Hindlimb muscle (tissue), 1 donor: ENCODE measurements around the gene FUT9. TPM values are rescaled to one million over a fixed set of nuclear protein-coding genes. Genes with fewer than 3 reads are reported as not detected.

Experiments used
- DNase-seq: peaks from one replicate; pipeline ENCODE4 v3.0.0-alpha.2; 2013
- polyA plus RNA-seq: library from polyadenylated mRNA; unstranded; fragments of 120-200 nt; gene quantifications from one replicate; pipeline ENCODE4 v1.2.1, GENCODE V29; 2013; ENCODE audit not compliant: insufficient read length

FUT9 gene
- polyA plus RNA-seq, 1 donor, result 0.17 TPM

DNA sequence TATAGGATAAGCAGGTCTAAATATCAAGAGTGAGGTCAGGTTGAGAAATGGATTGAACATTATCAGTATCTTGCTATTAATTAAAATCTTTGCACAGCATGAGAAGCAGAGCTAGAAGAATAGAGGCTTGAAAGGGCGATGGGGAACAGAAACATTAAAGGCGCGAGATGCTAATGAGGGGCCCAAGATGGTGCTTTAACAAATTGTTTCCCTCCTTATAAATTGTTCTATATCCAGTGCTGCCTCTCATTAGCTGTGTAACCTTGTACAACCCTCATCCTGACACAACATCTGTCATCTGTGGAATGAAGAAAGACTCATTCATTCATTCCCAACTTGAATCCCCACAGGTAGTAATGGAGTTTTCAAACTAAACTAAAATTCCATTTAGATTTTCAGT lies 57.8 kb downstream of the FUT9 start:
- DNase-seq, result no peak

DNA sequence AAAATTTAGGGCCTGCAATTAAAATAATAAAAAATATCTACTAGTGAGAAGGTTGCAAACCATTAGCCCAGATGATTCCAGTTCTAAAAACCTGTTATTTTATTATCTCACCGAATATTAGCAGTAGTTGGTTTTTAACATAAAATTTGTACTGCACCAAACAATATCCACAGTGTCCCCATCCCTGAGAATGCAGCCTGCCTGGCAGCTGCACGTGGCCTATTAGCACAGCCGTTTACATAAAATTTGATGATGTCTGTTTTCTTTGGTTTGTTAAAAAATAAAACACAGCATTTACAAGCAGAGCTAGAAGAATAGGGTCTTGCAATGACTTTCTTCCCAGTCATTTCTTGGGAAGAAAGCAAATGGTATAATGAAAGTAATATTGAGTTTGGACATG lies 58.2 kb downstream of the FUT9 start:
- DNase-seq, result no peak

DNA sequence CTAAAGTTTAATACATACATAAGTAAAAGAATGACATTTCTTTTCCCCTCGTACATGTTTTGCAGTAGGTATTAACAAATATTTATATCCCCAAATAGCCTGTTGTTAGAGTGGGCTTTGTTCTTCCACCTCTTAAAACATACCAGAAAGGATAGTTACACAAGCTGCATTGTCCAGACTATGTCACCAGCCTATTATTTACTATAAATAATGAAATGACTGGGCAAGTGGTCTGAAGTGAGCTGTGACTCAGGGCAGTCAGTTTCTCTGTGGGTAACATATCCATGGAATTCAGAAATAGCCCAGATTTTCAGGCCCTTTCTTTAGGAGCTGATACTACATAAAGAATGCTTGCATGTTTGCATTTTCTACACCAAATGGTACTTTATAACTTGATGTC lies 60.1 kb downstream of the FUT9 start:
- DNase-seq, result no peak

DNA sequence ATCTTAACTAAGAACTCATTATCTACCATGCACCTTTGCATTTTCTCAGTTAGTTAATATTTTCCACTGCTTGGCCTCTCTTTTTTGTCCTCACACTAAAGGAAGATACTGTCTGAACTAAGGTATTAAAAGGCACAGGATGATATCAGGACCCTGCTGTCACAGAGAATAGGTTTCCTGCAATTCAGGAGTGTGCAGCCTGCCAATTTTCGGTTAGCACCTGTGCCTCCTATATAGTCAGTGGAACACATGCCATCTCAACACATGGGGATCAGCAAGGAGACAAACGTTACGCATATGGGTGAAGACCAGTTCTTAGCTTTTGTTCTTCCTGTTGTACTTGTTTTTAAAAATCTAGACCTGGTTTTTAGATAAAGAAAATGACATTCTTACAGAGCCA lies 71.0 kb downstream of the FUT9 start:
- DNase-seq, result no peak

DNA sequence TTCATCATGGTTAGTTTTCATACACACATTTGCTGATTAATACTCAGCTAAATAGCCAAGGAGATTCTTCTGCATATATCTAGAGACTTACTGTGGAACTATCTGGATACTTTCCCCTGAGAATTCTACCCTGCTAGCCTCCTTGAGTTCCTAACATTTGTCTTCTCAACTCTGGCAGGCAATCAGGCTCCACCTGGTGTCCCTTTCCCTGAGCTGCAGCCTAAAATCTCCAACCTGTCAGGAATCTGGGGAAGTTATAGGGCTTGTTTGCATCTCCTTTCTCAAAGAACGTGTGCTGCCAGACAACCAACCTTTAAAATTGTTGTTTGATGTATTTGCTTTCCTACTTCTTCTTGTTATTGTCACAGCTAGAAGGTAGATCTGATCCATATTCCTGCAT lies 73.4 kb downstream of the FUT9 start:
- DNase-seq, result no peak

DNA sequence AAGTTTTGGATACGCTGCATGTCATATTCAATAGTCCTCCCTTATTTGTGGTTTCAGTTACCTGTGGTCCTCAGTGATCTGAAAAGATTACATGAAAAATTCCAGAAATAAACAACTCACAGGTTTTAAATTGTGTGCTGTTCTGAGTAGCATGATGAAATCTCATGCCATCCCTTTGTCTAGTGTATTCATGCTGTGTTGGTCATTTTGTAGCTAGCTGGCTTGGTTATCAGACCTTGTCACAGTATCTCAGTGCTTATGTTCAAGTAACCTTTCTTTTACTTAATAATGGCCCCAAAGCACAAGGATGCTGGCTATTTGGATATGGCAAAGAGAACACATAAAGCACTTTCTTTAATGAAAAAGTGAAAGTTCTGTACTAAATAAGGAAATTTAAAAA lies 78.3 kb downstream of the FUT9 start:
- no peak for DNase-seq

DNA sequence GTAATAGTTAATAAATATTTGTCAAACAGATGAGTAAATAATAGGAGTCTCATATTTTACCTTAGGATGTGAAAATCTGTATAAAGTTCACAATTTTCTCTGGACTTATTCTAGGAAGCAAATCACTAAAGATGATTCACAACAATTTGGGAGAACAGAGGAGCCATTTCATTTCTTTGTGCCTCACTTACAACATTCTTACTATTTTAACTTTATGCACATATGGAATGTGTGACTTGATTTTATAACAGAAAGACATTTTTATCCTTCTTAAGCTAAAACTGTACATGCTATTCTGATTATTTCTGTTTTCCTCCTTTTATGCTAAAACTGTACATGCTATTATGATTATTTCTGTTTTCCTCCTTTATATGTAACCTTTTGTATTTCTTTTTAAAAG lies 83.3 kb downstream of the FUT9 start:
- DNase-seq, result no peak

DNA sequence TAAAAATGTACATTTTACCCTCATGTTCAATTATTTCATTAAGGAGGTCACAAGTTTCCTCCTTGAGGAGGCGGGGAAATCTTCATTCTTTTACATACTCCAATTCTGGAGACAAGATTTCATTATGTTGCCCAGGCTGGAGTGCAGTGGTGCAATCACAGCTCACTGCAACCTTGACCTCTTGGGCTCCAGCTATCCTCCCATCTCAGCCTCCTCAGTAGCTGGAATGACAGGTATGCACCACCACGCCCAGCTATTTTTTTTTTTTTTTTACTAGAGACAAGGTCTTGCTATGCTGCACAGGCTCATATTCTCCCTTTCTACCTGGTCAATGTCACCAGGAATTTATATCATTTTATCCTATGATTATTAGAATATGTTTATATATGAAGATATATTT lies 85.8 kb downstream of the FUT9 start:
- DNase-seq, result no peak

DNA sequence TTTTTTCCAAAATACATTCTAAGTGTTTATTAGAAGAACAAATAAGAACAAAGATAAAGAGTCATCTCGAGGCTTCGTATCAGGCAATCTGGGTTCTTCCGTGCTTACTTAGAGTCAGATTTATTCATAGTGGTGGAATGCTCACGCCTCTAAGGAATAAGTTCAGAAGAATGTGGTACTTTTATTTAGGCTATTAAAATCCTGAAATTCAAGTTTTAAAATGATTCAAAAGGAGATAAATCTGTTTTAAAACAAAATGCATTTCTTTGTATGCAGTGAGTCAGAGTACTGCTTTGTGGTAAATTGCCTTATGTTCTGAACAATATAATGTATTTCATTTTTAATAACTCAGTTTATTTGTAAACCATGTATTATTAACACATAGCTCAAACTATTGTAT lies 89.1 kb downstream of the FUT9 start:
- DNase-seq, result no peak

DNA sequence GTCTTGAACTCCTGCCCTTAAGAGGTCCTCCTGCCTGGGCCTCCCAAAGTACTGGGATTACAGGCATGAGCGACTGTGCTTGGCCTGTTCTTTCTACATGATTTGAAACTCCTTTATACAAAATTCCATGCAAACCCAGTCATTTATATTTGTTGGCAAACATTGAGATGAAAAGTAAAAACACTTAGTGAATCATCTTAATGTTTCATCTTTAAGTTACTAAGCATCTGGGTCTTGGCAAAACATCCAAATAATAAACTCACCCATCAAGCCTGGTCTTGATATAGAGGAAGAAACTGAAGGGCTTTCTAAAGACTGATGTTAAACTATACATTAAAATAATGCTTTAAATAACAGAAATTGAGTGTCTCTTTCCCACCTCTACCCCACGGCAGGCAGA lies 95.1 kb downstream of the FUT9 start:
- DNase-seq, result no peak

DNA sequence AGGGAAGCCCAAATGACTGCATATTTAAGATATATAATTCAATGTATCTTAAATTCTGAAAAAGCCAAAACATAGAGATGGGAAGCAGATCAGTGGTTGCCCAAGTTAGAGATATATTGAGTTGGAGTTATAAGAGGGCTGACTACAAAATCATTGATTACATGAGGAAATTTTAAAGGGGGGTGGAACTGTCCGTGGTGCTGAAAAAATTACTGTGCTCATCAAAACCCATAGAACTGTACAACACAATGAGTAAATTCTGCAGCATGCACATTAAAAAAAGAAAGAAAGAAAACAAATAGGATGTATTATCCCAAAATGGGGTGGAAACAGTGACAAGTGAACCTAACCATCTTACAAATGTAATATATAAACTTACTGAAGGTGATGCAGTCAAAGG lies 100.9 kb downstream of the FUT9 start:
- no peak for DNase-seq

DNA sequence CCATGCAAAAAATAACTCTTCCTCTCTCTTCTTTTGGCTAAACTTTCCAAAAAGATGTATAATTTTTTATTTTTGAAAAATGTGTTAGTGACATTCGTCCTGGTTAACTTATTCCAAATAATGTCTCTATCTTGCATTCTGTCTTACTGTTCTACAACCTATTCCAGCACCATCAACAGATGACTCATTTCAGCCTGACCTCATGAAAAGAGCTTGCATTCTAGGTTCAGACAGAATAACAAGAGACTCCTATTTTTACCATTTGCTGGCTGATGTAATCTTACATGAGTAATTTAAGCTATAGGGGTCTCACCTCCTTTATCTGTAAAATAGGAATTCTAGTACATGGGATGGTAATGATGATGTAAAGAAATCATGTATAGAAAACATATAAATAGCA lies 109.0 kb downstream of the FUT9 start:
- no peak for DNase-seq

DNA sequence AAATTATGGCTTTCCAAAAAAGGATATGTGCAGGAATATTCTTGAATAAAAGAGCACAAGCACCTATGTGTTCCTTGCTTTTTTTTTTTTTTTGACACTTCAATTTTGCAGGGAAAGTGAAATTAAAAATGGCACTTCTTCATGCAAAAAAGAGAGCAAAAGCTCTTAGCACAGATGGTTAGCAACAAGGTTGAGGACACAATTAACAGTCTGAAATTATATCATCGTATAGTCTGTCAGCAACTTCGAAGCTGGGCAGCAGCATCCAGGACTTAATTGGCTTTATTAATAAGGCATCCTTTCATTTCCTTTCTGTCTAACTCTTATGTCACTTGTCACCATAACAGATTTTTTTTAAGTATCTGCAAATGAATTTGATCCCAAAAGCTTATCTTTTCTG lies 122.6 kb downstream of the FUT9 start:
- no peak for DNase-seq

DNA sequence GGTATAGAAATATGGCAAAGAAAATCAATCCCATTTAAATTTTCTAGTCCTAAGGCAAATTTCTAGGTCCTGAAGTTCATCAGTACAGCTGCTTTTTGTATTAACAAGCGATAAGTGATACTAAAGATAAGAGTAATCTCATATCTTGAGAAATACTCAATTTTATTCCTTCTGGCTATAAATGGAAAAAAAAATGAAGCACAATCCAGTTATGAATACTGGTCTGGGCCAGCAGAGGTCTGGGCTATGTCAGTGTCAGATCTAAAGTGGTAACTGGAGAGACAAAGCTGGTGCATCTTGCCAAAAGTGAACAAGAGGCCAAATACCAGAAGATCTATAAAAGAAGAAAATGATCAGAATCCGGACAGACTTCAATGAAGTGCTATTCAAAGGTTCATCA lies 126.4 kb downstream of the FUT9 start:
- DNase-seq, result no peak

DNA sequence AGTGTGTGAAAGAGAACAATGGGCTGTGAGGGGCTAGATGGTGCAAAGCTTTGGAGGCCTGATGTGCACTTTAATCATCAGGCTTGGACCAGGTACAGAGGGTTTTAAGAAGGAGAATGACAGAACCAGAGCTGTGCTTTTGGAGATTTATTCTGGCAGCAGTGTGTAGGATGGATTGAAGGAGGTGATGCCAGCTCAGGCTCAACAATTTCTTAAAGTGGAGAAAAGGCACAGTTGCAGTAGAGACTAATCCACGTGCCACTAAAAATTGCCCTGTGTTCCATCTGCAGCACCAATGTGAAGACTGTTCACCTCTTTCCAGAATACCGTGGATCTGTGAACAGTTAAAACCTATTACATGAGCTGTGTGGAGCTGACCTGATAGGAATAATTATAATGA lies 134.7 kb downstream of the FUT9 start:
- DNase-seq, result no peak

DNA sequence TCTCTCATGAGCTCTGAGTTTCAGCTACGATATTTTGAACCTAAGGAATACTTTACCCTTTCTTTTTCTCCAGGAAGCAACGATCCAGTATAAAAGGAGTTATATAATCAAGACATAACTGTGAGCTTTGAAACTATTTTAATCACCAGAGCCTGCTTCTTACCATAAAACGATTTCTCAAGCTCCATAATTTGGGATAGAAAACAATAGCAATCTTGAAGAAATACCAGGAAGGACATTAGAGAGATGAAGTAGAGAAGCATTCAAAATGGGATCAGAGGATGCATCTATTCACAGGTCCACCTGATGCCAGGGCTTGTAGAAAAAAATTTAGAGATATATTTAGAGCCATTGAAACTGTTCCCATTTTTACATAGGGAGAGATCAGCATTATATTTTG lies 135.9 kb downstream of the FUT9 start:
- no peak for DNase-seq

DNA sequence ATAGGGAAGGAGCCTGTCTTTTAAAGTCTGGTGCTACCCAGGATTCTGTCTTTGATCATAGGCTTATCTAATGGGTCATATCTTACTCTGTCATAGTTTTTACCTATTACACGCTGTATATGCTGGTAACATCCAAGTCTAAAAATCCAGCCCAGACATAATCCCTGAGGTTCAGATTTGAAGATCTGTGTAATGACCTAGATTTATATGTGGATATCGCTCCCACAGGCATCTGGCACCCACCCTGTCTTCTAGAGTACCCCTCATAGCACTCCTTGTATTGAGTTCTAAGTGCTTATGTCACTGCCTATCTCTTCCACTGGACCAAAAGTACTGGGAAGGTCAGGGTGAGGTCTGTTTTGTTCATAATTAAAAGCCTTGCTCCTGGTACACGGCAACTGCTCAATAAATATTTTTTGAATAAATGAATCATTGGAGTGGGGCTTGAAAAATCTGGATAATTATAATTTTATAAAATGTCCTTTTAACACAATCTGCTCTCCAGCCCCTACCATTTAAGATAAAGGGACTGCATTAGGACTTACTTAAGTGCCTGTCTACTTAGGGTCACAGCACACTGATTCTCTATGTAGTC lies 136.4 kb downstream of the FUT9 start:
- DNase-seq, result no peak

DNA sequence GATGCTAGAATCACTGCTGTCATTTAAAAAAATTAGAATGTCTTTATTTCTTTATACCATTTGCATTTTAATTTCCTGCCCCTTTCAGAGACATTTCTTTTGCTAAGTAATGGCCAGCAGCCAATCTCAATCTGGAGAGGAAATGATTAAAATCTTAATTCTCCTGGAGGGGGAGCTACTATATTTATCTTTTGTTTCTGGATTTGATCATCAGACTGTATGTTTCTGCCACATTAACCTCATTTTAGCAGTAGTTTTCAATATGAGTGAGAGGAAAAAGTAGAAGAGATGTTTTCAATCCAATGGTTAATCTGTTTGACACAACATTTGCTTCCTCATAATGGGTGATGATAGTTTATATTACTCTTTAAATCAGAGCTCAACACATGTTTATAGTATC lies 138.0 kb downstream of the FUT9 start:
- no peak for DNase-seq

DNA sequence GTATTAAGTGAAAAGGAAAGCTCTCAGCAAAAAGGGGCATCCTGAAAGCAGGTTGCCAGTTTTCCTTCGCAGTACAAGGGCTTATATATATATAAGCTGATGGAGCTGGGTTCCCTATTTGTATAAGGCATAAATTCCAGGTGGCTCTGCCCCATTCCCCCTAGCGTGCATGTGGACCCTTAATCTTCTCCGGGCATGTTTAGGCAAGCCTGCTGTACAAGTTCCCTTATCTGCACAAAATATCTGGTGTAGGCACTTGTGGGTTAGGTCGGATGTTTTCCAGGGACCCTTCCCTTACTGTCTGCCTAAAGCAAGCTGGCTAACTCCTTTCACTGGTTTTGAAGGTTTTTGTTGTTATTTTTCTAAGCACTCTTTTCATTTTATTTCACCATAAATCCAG lies 140.7 kb downstream of the FUT9 start:
- DNase-seq, result no peak

DNA sequence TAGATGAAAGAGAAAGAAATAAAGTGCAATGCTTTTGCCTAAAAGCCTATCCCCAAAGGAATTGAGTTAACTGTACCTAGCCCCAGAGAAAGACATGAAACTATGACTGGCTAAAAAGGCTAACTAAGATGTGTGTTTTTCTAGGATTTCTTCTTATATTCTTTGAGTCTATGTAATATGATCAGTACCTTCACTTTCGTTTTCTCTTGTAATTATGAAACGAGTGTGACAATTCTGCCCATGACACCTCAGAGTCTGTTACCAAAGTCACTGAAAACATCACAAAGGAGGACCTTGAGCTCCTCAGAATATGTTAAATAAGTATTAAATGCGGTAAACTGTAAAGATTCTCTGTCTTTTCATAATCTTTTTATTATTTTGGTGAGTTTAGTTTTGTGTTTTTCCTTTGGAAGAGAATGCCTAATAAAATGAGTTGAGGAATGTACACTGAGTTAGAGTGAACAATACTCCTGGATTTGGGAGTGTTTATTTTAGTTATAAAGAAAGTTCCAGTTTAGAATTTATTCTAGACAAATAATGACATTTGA lies 141.3 kb downstream of the FUT9 start:
- DNase-seq, result no peak

DNA sequence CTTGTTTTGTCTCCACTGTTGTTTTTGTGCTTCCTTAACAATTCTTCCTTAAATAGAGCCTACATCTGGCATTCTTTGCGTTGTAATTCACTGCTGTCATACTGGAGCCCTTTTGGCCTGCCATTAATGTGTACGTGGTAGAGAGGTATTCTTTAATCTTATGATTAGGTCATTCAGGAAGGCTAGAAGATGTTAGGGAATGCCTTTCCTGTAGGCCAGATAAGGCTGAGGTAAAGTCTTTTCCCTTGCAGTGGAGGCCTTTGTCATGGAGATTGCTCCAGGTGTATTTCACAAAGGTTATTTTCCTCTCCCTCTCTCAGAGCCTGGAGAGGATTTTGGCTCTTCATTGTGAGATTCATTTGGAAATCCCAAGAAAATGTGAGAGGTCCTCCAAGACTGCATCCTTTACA lies 146.9 kb downstream of the FUT9 start:
- no peak for DNase-seq

DNA sequence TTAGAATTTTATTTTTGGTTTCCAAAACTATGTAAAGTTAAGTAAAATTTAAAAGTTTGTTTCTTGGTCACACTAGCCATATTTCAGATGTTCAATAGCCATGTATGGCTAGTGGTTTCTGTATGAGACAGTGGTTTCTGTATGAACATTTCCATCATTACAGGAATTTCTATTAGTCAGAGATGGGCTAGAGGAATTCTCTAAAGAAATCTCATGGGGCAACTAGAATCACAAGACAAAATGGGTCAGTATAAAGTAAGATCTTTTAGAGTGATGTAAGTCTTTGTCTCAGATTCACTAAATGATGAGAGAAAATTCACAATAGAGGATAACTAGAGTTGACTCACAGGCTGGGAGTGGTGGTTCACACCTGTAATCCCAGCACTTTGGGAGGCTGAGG lies 149.0 kb downstream of the FUT9 start:
- no peak for DNase-seq

DNA sequence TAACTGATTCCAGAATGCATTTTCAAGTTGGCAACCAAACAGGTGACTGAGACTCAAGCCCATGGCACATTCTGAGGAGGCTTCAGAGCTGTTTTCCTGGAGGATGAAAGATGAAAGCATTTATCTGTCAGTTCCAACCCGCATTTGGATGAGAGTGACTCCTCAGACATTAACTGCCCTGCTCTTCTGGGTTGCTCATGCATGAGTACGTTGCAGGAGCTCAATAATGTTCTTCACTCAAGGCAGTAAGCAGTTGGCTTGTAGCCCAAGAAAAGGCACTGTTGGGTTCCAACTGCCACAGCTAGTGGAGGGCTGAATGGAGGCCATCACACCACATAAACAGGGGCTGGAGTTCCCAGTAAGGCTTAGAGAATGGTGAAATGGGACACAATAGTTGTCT lies 155.3 kb downstream of the FUT9 start:
- DNase-seq, result no peak

DNA sequence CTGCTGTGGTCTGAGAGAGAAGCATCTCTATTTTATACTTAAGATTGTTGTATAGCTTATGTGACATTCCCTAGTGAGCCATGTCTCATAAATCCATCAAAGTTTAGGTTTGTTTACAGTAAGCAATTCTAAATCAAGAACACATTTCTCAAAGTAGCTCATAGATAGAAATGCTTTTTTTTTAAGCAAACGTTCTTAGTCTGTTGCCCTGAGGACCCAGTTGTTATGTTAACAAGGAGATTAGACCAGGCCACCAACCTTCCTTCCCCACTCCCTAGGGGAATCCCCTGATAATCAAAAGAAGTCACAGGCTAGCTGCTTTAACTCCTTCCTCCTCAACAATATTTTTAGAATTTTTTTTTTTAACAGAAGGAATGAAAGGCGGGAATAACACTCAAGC lies 169.0 kb downstream of the FUT9 start:
- DNase-seq, result no peak

DNA sequence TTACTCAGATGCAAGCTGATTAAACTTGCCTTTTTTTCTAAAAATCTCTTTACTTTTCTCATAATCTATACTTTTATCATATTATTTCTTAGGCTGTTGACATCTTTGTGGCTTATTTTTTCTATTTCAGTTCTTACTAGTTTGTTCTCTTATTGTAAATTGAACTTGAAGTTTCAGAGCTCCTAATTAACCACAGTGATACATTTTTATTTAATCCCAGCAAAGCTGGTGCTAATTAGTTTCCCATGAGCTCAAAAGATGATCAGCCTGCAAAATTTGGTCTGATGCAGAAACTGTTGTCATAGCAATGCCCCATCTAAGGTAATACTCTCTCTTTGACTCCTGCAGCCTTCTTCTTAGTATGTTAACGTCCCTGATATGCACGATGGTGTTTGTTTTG lies 170.3 kb downstream of the FUT9 start:
- DNase-seq, result no peak
